ENCODE results near the gene EGFR. TPM values are rescaled to one million over a fixed set of nuclear protein-coding genes. Genes with fewer than 3 reads are reported as not detected.

Gene EGFR
- total RNA-seq, 2 experiments from 2014 or later, result not detected

GRCh38 chr7:55092975-55093373 is 74.2 kb downstream of the EGFR start:
- Mint-ChIP-seq H3K27me3 (peaks cover 4% of the 10 kb centered on the region), H3K36me3 (no peaks in the 10 kb centered on the region), H3K27ac (no peak overlapping the region), H3K9me3 (ENCODE audit: low read depth) (no peaks in the 10 kb centered on the region), H3K4me1 (no peaks in the 10 kb centered on the region), H3K4me3 (no peak overlapping the region)
- DNase-seq (no peak), ATAC-seq (no peak)
- CTCF ChIA-PET, result no interaction called here

GRCh38 chr7:55093674-55094073 is 74.9 kb downstream of the EGFR start:
- no peaks in the 10 kb centered on the region for H3K9me3 Mint-ChIP-seq (ENCODE audit: low read depth)
- H3K36me3 Mint-ChIP-seq, result no peaks in the 10 kb centered on the region
- peaks cover 4% of the 10 kb centered on the region for H3K27me3 Mint-ChIP-seq
- CTCF ChIA-PET, result no interaction called here
- no peak overlapping the region for H3K4me3 Mint-ChIP-seq
- H3K4me1 Mint-ChIP-seq, result no peaks in the 10 kb centered on the region
- DNase-seq, result no peak
- no peak overlapping the region for H3K27ac Mint-ChIP-seq
- ATAC-seq, result no peak

GRCh38 chr7:55094092-55094690 is 75.4 kb downstream of the EGFR start:
- ATAC-seq, result no peak
- H3K27ac Mint-ChIP-seq, result no peak overlapping the region
- DNase-seq, result no peak
- H3K36me3 Mint-ChIP-seq, result no peaks in the 10 kb centered on the region
- no peak overlapping the region for H3K4me3 Mint-ChIP-seq
- no peaks in the 10 kb centered on the region for H3K4me1 Mint-ChIP-seq
- no peaks in the 10 kb centered on the region for H3K9me3 Mint-ChIP-seq (ENCODE audit: low read depth)
- peaks cover 7% of the 10 kb centered on the region for H3K27me3 Mint-ChIP-seq
- CTCF ChIA-PET, result no interaction called here

- H3K4me3 Mint-ChIP-seq, result no peak overlapping the region
- DNase-seq, result no peak
- H3K9me3 Mint-ChIP-seq (ENCODE audit: low read depth), result no peaks in the 10 kb centered on the region
- no peak for ATAC-seq
- H3K27ac Mint-ChIP-seq, result no peak overlapping the region
- no peaks in the 10 kb centered on the region for H3K4me1 Mint-ChIP-seq
- H3K36me3 Mint-ChIP-seq, result no peaks in the 10 kb centered on the region
- peaks cover 9% of the 10 kb centered on the region for H3K27me3 Mint-ChIP-seq
- CTCF ChIA-PET, result no interaction called here
Observed at GRCh38 chr7:55095672-55096071, 76.9 kb downstream of the EGFR start.

GRCh38 chr7:55096323-55096722 is 77.5 kb downstream of the EGFR start:
- Mint-ChIP-seq H3K4me1 (no peaks in the 10 kb centered on the region), H3K27me3 (peaks cover 14% of the 10 kb centered on the region), H3K4me3 (no peak overlapping the region), H3K27ac (no peak overlapping the region), H3K9me3 (ENCODE audit: low read depth) (no peaks in the 10 kb centered on the region), H3K36me3 (no peaks in the 10 kb centered on the region)
- CTCF ChIA-PET, result no interaction called here
- DNase-seq, result no peak
- no peak for ATAC-seq

- ATAC-seq, result no peak
- no peak for DNase-seq
- Mint-ChIP-seq H3K9me3 (ENCODE audit: low read depth) (no peaks in the 10 kb centered on the region), H3K27ac (no peak overlapping the region), H3K27me3 (peaks cover 17% of the 10 kb centered on the region), H3K4me3 (no peak overlapping the region), H3K4me1 (no peaks in the 10 kb centered on the region), H3K36me3 (no peaks in the 10 kb centered on the region)
- CTCF ChIA-PET, result no interaction called here
Observed at GRCh38 chr7:55097100-55097499, 78.3 kb downstream of the EGFR start.

- H3K27ac Mint-ChIP-seq, result no peak overlapping the region
- H3K27me3 Mint-ChIP-seq, result peaks cover 15% of the 10 kb centered on the region
- H3K4me1 Mint-ChIP-seq, result no peaks in the 10 kb centered on the region
- no peaks in the 10 kb centered on the region for H3K9me3 Mint-ChIP-seq (ENCODE audit: low read depth)
- DNase-seq, result no peak
- no peak for ATAC-seq
- CTCF ChIA-PET, result no interaction called here
- no peak overlapping the region for H3K4me3 Mint-ChIP-seq
- no peaks in the 10 kb centered on the region for H3K36me3 Mint-ChIP-seq
Observed at GRCh38 chr7:55099066-55099820, 80.4 kb downstream of the EGFR start.

GRCh38 chr7:55099821-55100543 is 81.2 kb downstream of the EGFR start:
- ATAC-seq, result no peak

GRCh38 chr7:55100544-55101327 is 81.9 kb downstream of the EGFR start:
- CTCF ChIA-PET, result no interaction called here
- no peak overlapping the region for H3K4me3 Mint-ChIP-seq

More at GRCh38 chr7:55099821-55100543, 81.2 kb downstream of the EGFR start:
- no peaks in the 10 kb centered on the region for H3K36me3 Mint-ChIP-seq
- H3K27ac Mint-ChIP-seq, result no peak overlapping the region
- no peak for DNase-seq
- H3K9me3 Mint-ChIP-seq (ENCODE audit: low read depth), result no peaks in the 10 kb centered on the region
- peaks cover 16% of the 10 kb centered on the region for H3K27me3 Mint-ChIP-seq
- CTCF ChIA-PET, result no interaction called here
- no peaks in the 10 kb centered on the region for H3K4me1 Mint-ChIP-seq
- no peak overlapping the region for H3K4me3 Mint-ChIP-seq

GRCh38 chr7:55101359-55101758 is 82.5 kb downstream of the EGFR start:
- Mint-ChIP-seq H3K27ac (no peak overlapping the region), H3K36me3 (no peaks in the 10 kb centered on the region), H3K27me3 (peaks cover 22% of the 10 kb centered on the region), H3K4me1 (no peaks in the 10 kb centered on the region), H3K4me3 (no peak overlapping the region), H3K9me3 (ENCODE audit: low read depth) (no peaks in the 10 kb centered on the region)
- no peak for DNase-seq
- CTCF ChIA-PET, result no interaction called here
- ATAC-seq, result no peak

More at GRCh38 chr7:55100544-55101327, 81.9 kb downstream of the EGFR start:
- H3K4me1 Mint-ChIP-seq, result no peaks in the 10 kb centered on the region
- no peak overlapping the region for H3K27ac Mint-ChIP-seq
- peaks cover 20% of the 10 kb centered on the region for H3K27me3 Mint-ChIP-seq
- DNase-seq (no peak), ATAC-seq (no peak)
- no peaks in the 10 kb centered on the region for H3K36me3 Mint-ChIP-seq
- H3K9me3 Mint-ChIP-seq (ENCODE audit: low read depth), result no peaks in the 10 kb centered on the region

GRCh38 chr7:55104123-55104522 is 85.3 kb downstream of the EGFR start:
- Mint-ChIP-seq H3K4me3 (no peak overlapping the region), H3K27ac (no peak overlapping the region), H3K4me1 (no peaks in the 10 kb centered on the region), H3K36me3 (no peaks in the 10 kb centered on the region), H3K27me3 (peaks cover 25% of the 10 kb centered on the region), H3K9me3 (ENCODE audit: low read depth) (no peaks in the 10 kb centered on the region)
- no peak for ATAC-seq
- CTCF ChIA-PET, result no interaction called here
- DNase-seq, result no peak

GRCh38 chr7:55104712-55105433 is 86.1 kb downstream of the EGFR start:
- Mint-ChIP-seq H3K9me3 (ENCODE audit: low read depth) (no peaks in the 10 kb centered on the region), H3K27ac (no peak overlapping the region), H3K27me3 (peaks cover 22% of the 10 kb centered on the region), H3K36me3 (no peaks in the 10 kb centered on the region), H3K4me3 (no peak overlapping the region), H3K4me1 (no peaks in the 10 kb centered on the region)
- ATAC-seq (no peak), DNase-seq (no peak)
- CTCF ChIA-PET, result no interaction called here

- Mint-ChIP-seq H3K9me3 (ENCODE audit: low read depth) (no peaks in the 10 kb centered on the region), H3K4me3 (no peak overlapping the region), H3K36me3 (no peaks in the 10 kb centered on the region), H3K27ac (no peak overlapping the region), H3K4me1 (no peaks in the 10 kb centered on the region), H3K27me3 (peaks cover 21% of the 10 kb centered on the region)
- no peak for ATAC-seq
- DNase-seq, result no peak
- CTCF ChIA-PET, result no interaction called here
Observed at GRCh38 chr7:55105952-55106351, 87.1 kb downstream of the EGFR start.

All from activated CD8-positive, alpha-beta memory T cell treated with anti-CD3 and anti-CD28 coated beads, Interleukin-2, amount 10 ng/mL, durations not matched to agents 7 days and 5 days (primary cell).